ENCODE results near the gene TCIRG1.

- TF ChIP-seq CTCF (conservative IDR thresholded peaks at IDR 0.05): no peak
- no peak for TF ChIP-seq ZFX (IDR thresholded peaks at IDR 0.05)
Observed at GRCh38 chr11:68028802-68029545, 9.9 kb upstream of the TCIRG1 start.
